NCI-H460 (cell line): ENCODE results near the gene FRMD8. TPM values are rescaled to one million over a fixed set of nuclear protein-coding genes. Genes with fewer than 3 reads are reported as not detected.
A peak's percentile ranks its signal among the peaks of the same experiment; 100 is the strongest.

Experiments used
- DNase-seq: peaks from one replicate; pipeline ENCODE4 v3.0.0-alpha.2; 2016; ENCODE audit warnings: low read depth; ENCODE audit errors: extremely low read depth
- total RNA-seq: library from RNA; depleted of rRNA; stranded (reverse); fragments of >200 nt; shearing (Covaris generic); gene quantifications from 2 replicates; pipeline ENCODE4 v1.2.3, GENCODE V29; 2014

The FRMD8 gene
- total RNA-seq, 1 experiment from 2014 or later: 14.4 TPM

GRCh38 chr11:65422633-65423515 is 36.4 kb downstream of the FRMD8 start, which contains the start of gene NEAT1:
Gene NEAT1 (plus strand): TSS chr11:65422798.
- peak; percentile 85 for DNase-seq

GRCh38 chr11:65423516-65424204 is 37.2 kb downstream of the FRMD8 start:
- no peak for DNase-seq

GRCh38 chr11:65424205-65425104 is 38.0 kb downstream of the FRMD8 start:
- no peak for DNase-seq

GRCh38 chr11:65425105-65425970 is 38.9 kb downstream of the FRMD8 start:
- DNase-seq: peak; percentile 77

GRCh38 chr11:65425971-65426838 is 39.8 kb downstream of the FRMD8 start:
- peak; percentile 67 for DNase-seq

- DNase-seq: no peak
These were observed 40.6 kb downstream of the FRMD8 start for GRCh38 chr11:65426839-65427690.

GRCh38 chr11:65427691-65428577 is 41.5 kb downstream of the FRMD8 start:
- DNase-seq: peak; percentile 61

GRCh38 chr11:65428578-65429067 is 42.2 kb downstream of the FRMD8 start:
- DNase-seq: no peak

- DNase-seq: peak; percentile 55
These were observed 42.7 kb downstream of the FRMD8 start for GRCh38 chr11:65429068-65429681.

- peak; percentile 54 for DNase-seq
These were observed 43.4 kb downstream of the FRMD8 start for GRCh38 chr11:65429724-65430405.

- no peak for DNase-seq
These were observed 44.2 kb downstream of the FRMD8 start for GRCh38 chr11:65430406-65431217.

GRCh38 chr11:65431451-65432099 is 45.1 kb downstream of the FRMD8 start:
- DNase-seq: no peak

GRCh38 chr11:65432100-65432650 is 45.7 kb downstream of the FRMD8 start:
- DNase-seq: no peak
